HG02870 (cell line): Measurements from ENCODE around the gene FOXF1.

Experiments
- ATAC-seq: cut with Tn5 transposase; IDR thresholded peaks from one replicate; pipeline ENCODE4 v1.9.1; 2021; ENCODE audit warnings: mild to moderate bottlenecking, moderate library complexity; ENCODE audit not compliant: unreplicated experiment

Gene FOXF1

GRCh38 chr16:86510465-86511261, at the start of gene FOXF1:
FOXF1 (plus strand) TSS chr16:86510527; CDS start chr16:86510570, 43 bp downstream.
- ATAC-seq: no peak

GRCh38 chr16:86461037-86461436, 49.3 kb upstream of the FOXF1 start:
- ATAC-seq: no peak

GRCh38 chr16:86462334-86463084, 47.8 kb upstream of the FOXF1 start:
- no peak for ATAC-seq

- ATAC-seq: no peak
These were observed 46.3 kb upstream of the FOXF1 start for GRCh38 chr16:86464044-86464443.

DNA sequence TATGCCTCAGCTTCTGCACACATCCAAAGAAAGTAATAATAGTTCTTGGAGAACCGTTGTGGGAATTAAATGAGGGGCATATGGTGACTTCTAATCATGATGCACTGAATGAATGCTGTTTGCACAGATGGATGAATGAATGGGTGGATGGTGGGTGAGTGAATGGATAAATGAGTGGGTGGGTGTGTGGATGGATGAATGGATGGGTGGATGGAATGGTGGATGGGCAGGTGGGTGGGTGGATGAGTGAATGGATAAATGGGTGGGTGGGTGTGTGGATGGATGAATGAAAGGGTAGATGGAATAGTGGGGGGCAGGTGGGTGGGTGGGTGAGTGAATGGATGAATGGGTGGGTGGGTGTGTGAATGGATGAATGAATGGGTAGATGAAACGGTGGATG, 44.9 kb upstream of the FOXF1 start:
- ATAC-seq: no peak

DNA sequence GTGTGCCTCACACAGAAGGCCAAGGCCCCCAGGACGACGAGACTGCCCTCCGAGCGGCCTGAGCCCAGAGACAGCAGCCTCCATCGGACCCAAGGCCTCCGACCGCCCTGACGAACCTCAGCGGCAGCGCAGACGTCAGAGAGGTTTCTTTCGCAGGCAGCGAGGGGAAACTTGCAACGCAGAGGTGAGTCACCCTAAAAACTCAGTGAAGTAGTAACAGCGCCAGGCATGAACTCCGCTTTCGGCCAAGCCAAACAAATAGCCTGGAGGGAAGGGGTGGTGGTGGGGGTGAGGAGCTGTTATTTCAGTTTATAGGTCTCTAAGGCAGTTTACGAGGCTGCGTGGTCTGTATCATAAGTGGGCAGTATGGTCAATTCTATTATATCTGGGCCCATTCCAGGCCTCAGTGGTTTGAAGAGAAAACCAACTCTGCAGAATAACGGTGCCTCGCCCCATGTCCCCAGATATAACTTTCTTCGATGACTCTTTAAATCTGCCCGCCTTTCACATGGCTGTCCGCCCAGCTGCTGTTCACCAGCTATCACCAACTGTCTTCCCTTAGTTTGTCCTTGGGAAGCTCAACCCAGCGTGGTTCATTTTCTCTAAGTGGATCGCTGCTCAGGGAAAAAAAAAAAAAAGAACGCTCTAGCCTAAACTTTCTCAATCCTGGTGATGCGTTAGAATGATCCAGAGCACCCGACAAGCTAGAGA, 43.5 kb upstream of the FOXF1 start:
- ATAC-seq: no peak

- no peak for ATAC-seq
These were observed 42.8 kb upstream of the FOXF1 start for GRCh38 chr16:86467490-86467889.

DNA sequence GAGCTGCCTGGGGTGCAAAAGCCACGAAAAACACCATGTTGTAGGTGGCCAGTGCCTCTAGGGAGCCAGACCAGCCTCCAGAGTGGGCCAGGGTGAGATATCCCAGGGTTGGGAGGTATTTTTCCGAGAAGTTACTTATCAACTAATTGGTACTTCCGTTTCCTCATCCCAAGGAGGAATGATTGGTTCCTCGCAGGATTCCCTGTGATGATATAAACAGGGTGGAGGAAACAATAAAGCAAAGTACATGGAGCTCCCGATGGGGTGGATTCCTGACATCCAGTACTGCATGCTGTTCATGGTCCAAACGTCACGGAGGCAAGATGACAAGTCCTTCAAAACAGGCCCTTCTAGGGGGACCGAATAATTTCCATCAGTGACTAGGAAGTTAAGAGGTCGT, 39.4 kb upstream of the FOXF1 start:
- no peak for ATAC-seq

GRCh38 chr16:86471896-86472295, 38.4 kb upstream of the FOXF1 start:
- ATAC-seq: no peak

DNA sequence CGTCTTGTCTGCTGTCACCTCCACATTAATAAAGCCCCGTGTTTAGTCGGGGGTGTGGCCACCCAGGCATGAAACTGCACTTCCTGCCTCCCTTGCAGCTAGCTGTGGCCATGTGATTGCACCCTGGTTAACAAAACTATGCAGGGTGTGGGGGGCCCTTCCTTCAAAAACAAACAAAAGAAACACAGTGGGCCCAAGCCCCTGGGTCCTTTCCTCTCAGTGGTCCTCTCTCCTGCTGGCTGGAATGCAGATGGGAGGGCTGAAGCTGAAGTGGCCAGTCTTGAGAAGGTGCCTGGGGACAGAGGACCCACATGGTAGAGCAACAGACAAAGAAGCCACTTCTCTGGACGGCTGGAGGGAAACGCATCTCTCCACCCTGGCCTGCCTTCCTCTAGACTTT, 38.0 kb upstream of the FOXF1 start:
- no peak for ATAC-seq

- no peak for ATAC-seq
These were observed 33.3 kb upstream of the FOXF1 start for GRCh38 chr16:86476956-86477534.

GRCh38 chr16:86477642-86478041, 32.7 kb upstream of the FOXF1 start:
- no peak for ATAC-seq

DNA sequence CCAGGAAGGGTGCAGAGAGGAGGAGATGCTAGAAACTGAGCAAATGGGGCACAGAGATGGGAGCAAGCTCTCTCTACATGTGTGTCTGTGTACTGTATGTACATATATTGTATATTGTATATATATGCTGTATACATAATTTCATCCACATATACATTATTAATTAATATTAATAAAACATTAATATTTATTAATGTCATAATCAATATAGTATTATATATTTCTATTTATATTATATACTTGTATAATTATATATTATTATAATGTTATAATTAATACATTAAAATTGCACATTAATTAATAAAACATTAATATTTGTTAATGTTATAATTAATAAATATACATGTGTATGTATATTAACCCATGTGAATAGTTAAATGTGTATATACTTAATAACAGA, 31.5 kb upstream of the FOXF1 start:
- ATAC-seq: no peak

GRCh38 chr16:86479419-86479818, 30.9 kb upstream of the FOXF1 start:
- ATAC-seq: no peak

GRCh38 chr16:86480444-86480843, 29.9 kb upstream of the FOXF1 start:
- ATAC-seq: no peak

GRCh38 chr16:86481607-86482006, 28.7 kb upstream of the FOXF1 start:
- no peak for ATAC-seq

DNA sequence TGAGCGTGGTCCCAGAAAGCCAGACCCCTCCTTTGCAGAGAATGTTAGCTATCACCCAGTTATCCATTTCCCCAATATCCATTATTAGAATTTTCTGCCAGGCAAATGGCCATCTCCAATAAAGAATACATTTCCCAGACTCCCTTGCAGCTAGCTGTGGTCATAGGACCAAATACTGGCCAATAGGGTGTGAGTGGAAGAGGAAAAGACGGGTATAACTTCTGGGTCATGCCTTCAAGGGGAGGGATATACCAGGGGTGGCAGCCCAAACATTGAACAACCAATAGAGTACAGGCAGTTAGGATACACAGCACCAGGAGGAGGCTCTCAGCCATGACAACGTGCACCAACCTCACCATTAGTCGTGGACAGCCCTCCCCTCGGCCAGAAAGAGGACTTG, 26.1 kb upstream of the FOXF1 start:
- no peak for ATAC-seq

DNA sequence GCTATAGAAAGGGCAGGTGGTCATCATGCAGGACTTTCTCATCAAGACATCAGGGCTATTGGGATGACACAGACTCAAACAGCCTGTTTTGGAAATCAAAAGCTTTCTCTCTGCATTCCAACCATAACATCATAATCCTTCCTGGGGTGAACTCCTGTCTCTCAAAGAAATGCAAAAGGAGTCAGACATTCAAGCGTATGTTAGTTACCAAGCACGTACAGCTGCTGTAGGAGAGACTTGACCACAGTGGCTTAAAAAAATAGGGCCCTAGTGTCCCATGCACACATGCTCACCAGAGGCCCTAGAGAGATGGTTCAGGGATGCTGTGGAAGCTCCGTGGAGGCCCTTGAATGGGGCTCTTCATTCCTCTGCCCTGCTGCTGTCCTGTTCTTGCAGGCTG, 24.6 kb upstream of the FOXF1 start:
- no peak for ATAC-seq

- no peak for ATAC-seq
These were observed 19.3 kb upstream of the FOXF1 start for GRCh38 chr16:86490859-86491639.

GRCh38 chr16:86491640-86492023, 18.7 kb upstream of the FOXF1 start:
- ATAC-seq: no peak
